NK-92 (cell line): ENCODE data around the gene BCAN.
"Not testable (repeated sequence)": the region's sequence is repeated elsewhere in the genome, so short reads cannot be mapped to it uniquely, and the experiment has no call there.

Experiments
- DNase-seq: peaks from one replicate; lab custom pipeline; 2025; ENCODE audit not compliant: unreplicated experiment; lab: John Stamatoyannopoulos, UW

BCAN gene

GRCh38 chr1:156618853-156619581 is 22.9 kb upstream of the BCAN start, which contains the start of gene HAPLN2:
TSS of gene HAPLN2 (plus strand) at chr1:156619415. CDS start at chr1:156623491, 4,076 bp downstream.
- DNase-seq = no peak

GRCh38 chr1:156619582-156619955 is 22.3 kb upstream of the BCAN start:
- DNase-seq = no peak

DNA sequence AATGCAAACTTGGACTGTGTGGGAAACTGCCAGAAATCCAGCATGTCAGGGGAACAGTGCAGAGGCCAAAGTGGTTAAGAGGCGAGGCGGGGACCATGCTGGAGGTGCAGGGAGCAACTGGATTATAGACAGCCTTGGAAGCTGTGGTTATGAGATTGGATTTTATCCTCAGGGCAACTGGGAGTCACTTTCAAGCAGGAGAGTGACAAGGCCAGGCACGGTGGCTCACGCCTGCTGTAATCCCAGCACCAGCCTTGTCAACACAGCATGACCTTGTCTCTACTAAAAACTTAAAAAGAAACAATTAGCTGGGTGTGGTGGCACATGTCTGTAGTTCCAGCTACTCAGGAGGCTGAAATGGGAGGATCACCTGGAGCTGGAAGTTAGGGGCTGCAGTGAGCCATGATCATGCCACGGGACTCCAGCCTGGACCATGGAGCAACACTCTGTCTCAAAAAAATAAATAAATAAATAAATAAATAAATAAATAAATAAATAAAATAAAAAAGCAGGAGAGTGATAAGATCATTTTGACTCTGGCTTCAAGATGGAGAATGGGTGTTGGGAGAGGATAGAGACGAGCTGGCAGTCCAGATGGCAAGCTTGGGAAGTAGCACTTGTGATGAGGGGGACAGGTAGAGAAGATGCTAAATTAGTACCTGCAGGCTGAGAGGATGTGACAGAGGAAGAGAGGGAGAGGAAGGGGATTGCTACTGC is 19.2 kb upstream of the BCAN start:
- no peak for DNase-seq

- no peak for DNase-seq
Measured at GRCh38 chr1:156623946-156624813, 17.7 kb upstream of the BCAN start.

DNA sequence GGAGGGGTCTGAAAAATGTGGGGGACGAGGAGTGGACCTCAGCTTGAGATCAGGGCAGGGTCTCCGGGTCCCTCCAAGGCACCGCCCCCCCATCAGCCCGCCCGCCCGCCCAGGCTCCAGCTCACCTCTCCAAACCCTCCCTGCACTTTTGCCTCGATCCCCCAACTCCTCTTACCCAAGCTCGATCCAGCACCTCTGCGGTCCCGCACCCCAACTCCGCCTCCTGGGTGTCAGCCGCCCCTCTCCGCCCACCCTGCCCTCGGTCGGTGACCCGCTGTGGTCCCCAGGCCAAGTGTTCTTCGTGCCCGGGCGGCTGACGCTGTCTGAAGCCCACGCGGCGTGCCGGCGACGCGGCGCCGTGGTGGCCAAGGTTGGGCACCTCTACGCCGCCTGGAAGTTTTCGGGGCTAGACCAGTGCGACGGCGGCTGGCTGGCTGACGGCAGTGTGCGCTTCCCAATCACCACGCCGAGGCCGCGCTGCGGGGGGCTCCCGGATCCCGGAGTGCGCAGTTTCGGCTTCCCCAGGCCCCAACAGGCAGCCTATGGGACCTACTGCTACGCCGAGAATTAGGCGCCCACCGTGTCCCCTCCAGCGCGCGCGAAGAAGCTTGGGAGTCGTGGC is 17.0 kb upstream of the BCAN start:
- DNase-seq = no peak

DNA sequence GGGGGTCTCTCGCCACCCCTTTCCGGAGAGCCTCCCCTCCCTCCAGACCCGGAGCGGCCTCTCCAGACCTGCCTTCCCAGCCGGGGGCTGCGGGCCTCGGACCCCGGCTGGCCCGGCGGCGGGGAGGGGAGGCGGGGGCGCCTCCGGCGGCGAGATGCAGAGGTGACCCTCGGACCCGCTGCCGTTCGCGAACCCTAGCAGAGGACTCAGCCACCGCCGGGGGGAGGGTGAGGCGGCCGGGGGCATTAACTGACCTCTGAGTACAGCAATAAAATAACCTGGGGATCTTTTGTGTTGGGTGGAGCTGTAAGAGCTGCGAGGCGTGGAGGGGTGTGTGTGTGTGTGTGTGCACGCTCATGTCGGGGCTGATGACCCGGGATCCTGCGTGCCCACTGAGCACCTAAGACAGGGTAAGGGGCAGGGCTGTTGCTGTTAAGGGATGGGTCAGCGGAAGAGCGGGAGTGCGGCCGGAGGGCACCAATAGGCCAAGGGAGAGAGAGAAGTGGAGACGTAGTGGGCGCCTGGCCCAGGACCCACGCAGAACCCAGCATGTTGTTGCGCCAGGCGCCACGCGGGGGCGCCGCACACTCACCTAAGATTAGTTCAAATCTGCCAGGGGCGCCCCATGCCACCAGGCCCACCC is 16.4 kb upstream of the BCAN start:
- DNase-seq = no peak

DNA sequence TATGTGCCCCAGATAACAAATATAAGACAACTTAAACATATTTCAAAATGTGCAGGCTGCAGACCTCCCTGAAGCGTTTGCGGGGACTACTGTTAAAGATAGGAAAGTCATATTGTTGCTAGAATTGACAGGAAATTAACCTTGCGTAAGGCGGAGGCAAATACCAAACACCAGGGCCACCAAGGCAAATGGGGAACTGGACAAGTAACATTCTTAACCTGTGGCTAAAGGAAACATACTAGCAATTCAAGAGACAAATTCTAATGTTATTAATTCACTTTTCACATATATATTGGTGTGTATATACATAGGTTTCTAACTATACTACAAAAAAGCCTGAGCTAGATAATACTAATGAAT is 15.9 kb upstream of the BCAN start:
- DNase-seq = no peak

DNA sequence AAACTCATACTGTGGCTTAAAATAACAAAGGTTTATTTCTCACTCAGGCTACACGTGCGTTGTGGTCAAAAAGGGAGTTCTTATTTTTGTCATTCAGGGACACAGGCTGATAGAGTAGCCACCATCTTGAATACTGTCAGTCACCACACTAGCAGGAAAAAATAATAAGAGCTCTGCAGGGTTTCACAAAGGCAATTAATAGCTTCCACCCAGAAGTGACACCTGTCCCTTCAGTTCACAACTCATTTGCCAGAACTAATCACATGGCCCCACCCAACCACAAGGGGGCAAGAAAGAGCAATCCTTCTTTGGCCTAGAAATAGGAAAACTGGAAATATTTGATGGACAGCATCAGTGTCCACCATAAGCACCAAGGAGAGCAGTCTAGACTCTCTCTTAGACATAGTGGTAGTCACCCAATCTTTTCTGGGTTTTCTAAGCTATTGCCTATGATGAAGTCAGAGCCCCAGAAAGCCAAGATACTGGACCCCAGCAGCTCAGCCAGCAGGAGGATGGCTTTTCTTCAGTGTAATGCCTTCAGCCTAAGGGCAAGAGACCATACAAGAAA is 14.5 kb upstream of the BCAN start:
- DNase-seq = no peak

- no peak for DNase-seq
Measured at GRCh38 chr1:156629823-156630449, 12.0 kb upstream of the BCAN start.

GRCh38 chr1:156631152-156631551 is 10.8 kb upstream of the BCAN start:
- not testable (repeated sequence) for DNase-seq

DNA sequence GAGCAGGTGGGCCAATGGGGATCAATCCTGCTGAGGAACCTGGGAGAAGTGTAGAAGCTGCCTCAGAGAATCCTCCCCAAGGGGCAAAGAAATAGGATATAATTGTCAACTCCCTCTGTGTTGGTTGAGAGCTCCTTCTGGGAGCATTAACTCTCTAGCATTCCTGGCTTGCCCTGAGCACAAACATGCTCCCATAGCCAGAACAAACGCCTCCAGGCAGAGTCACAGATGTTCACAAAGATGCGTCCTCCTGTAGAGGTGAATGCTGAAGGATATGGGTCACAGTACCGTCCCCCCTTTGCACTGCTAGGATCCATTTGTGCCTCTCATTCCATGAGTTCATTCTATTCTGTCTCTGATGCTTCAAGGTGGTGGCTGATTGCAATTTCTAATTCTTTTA is 9.6 kb upstream of the BCAN start:
- DNase-seq = no peak

DNA sequence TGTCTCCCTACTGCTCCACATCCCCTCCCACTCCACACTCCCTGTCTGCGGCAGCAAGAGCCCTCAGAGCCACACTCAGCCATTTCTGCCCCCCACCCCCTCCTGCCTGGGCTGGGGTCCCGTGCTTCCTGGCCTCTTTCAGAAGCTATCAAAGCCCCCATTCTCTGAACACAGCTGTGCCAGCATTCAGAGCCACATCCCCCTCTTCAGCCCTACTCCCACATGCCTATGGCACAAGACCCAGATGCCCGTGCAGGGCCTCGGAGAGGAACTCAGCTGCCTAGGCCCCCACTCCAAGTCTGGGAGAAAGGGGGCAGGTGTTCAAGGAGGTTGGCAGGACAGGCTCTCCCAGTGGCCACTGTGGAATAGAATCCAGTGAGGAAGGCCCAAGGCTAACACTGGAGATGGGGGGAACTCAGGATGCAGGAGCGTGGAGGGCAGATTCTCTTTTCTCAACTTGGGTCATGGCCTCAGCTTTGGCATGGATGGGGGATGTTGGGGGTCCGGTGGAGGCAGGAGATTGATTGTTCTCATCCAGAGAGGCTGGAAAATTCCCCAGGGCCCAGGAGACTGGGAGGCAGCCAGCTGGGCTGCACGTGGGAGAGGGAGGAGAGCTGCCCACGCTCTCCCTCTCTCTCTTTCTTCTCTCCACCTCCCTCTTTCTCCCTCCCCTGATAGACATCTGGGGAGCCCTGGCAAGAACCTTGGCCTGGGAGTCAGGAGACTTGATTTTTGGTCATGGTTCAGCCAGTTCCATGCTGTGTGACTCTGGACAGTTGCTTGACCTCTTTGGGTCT is 3.5 kb upstream of the BCAN start:
- no peak for DNase-seq

DNA sequence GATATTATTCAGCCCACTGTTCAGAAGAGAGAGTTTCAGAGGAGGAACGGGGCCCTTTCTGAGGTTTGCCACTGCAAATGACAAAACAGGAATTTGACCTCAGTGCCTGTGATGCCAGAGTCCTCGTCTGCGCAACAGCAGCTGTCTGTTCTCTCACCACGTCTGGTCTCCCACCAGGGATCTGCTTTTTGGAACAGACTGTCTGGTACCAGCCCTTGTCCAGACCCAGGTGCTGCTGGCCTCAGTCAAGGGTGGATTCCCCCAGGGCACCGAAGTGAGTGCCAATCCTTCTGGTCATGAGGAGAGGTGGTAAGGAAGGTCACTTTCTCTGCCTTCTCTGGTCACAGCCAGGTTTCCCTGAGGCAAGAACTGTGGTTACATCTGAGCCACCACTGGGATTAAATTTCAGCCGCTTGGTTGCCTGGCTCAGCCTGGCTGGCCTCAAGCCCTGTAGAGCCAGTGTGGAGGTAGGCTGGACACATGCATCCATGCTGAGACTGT is 2.3 kb upstream of the BCAN start:
- no peak for DNase-seq

GRCh38 chr1:156640842-156641706 is 843 bp upstream of the BCAN start:
- no peak for DNase-seq

GRCh38 chr1:156642265-156643048 is 540 bp downstream of the BCAN start:
- DNase-seq = no peak

GRCh38 chr1:156643049-156643777 is 1.3 kb downstream of the BCAN start:
- no peak for DNase-seq

GRCh38 chr1:156643778-156644092 is 1.8 kb downstream of the BCAN start:
- DNase-seq = no peak
